ENCODE data around the gene REG4.

The REG4 gene

GRCh38 chr1:119762953-119763352 is 48.3 kb downstream of the REG4 start:
- H3K36me3 ChIP-seq (ENCODE audit: control insufficient read depth, low read length) = no peaks in the 10 kb centered on the region
- no peak overlapping the region for H3K4me3 ChIP-seq (ENCODE audit: low read length)
- H3K79me2 ChIP-seq (ENCODE audit: control insufficient read depth, low read length) = no peaks in the 10 kb centered on the region

GRCh38 chr1:119762409-119762808 is 48.9 kb downstream of the REG4 start:
- H3K9me2 ChIP-seq (replicated peaks; ENCODE audit: control insufficient read depth, low read length) = no peaks in the 10 kb centered on the region
- H3K4me2 ChIP-seq (ENCODE audit: low read length) = no peak overlapping the region
- H3K27me3 ChIP-seq (ENCODE audit: control insufficient read depth, low read length) = peaks cover 5% of the 10 kb centered on the region
- H3K79me2 ChIP-seq (ENCODE audit: control insufficient read depth, low read length) = no peaks in the 10 kb centered on the region
- H3K4me3 ChIP-seq (ENCODE audit: low read length) = no peak overlapping the region
- no peak overlapping the region for H3K27ac ChIP-seq (ENCODE audit: low read depth, low read length)
- H3K4me1 ChIP-seq (ENCODE audit: control insufficient read depth, low read length) = no peaks in the 10 kb centered on the region
- no peaks in the 10 kb centered on the region for H3F3A ChIP-seq (ENCODE audit: control insufficient read depth, insufficient read depth)
- no peaks in the 10 kb centered on the region for H3K36me3 ChIP-seq (ENCODE audit: control insufficient read depth, low read length)
- H4K20me1 ChIP-seq (ENCODE audit: control insufficient read depth, insufficient read depth, low read depth, low read length) = no peaks in the 10 kb centered on the region
- H3K9me3 ChIP-seq (ENCODE audit: control insufficient read depth, insufficient read depth, low read length) = 0 out of 2 replicates have a peak, but pooled peaks cover 3% of the 10 kb centered on the region
- no peak for TF ChIP-seq EZH2phosphoT487 (IDR thresholded peaks at IDR 0.05; ENCODE audit: borderline replicate concordance, low read length)

More at GRCh38 chr1:119762953-119763352, 48.3 kb downstream of the REG4 start:
- no peaks in the 10 kb centered on the region for H3K9me2 ChIP-seq (replicated peaks; ENCODE audit: control insufficient read depth, low read length)
- H3F3A ChIP-seq (ENCODE audit: control insufficient read depth, insufficient read depth) = no peaks in the 10 kb centered on the region
- H3K4me2 ChIP-seq (ENCODE audit: low read length) = no peak overlapping the region
- H3K27ac ChIP-seq (ENCODE audit: low read depth, low read length) = no peak overlapping the region
- H3K4me1 ChIP-seq (ENCODE audit: control insufficient read depth, low read length) = no peaks in the 10 kb centered on the region
- TF ChIP-seq EZH2phosphoT487 (IDR thresholded peaks at IDR 0.05; ENCODE audit: borderline replicate concordance, low read length) (no peak), CTCF (IDR thresholded peaks at IDR 0.05; ENCODE audit: low read depth, low read length, poor library complexity, severe bottlenecking) (no peak)
- H4K20me1 ChIP-seq (ENCODE audit: control insufficient read depth, insufficient read depth, low read depth, low read length) = no peaks in the 10 kb centered on the region
- peaks cover 5% of the 10 kb centered on the region for H3K27me3 ChIP-seq (ENCODE audit: control insufficient read depth, low read length)
- 0 out of 2 replicates have a peak, but pooled peaks cover 3% of the 10 kb centered on the region for H3K9me3 ChIP-seq (ENCODE audit: control insufficient read depth, insufficient read depth, low read length)

- no peaks in the 10 kb centered on the region for H3K79me2 ChIP-seq (ENCODE audit: control insufficient read depth, low read length)
- H3K27ac ChIP-seq (ENCODE audit: low read depth, low read length) = no peak overlapping the region
- H3K9me3 ChIP-seq (ENCODE audit: control insufficient read depth, insufficient read depth, low read length) = no peaks in the 10 kb centered on the region
- no peaks in the 10 kb centered on the region for H3F3A ChIP-seq (ENCODE audit: control insufficient read depth, insufficient read depth)
- H3K27me3 ChIP-seq (ENCODE audit: control insufficient read depth, low read length) = no peaks in the 10 kb centered on the region
- no peaks in the 10 kb centered on the region for H4K20me1 ChIP-seq (ENCODE audit: control insufficient read depth, insufficient read depth, low read depth, low read length)
- no peaks in the 10 kb centered on the region for H3K9me2 ChIP-seq (replicated peaks; ENCODE audit: control insufficient read depth, low read length)
- TF ChIP-seq CTCF (IDR thresholded peaks at IDR 0.05; ENCODE audit: low read depth, low read length, poor library complexity, severe bottlenecking) (no peak), EZH2phosphoT487 (IDR thresholded peaks at IDR 0.05; ENCODE audit: borderline replicate concordance, low read length) (no peak)
- no peaks in the 10 kb centered on the region for H3K36me3 ChIP-seq (ENCODE audit: control insufficient read depth, low read length)
- no peak overlapping the region for H3K4me2 ChIP-seq (ENCODE audit: low read length)
- H3K4me1 ChIP-seq (ENCODE audit: control insufficient read depth, low read length) = no peaks in the 10 kb centered on the region
- H3K4me3 ChIP-seq (ENCODE audit: low read length) = no peak overlapping the region
Observed at GRCh38 chr1:119758584-119758983, 52.7 kb downstream of the REG4 start.

GRCh38 chr1:119752592-119752991 is 58.7 kb downstream of the REG4 start:
- Histone ChIP-seq H3K79me2 (ENCODE audit: control insufficient read depth, low read length) (no peaks in the 10 kb centered on the region), H3K27me3 (ENCODE audit: control insufficient read depth, low read length) (no peaks in the 10 kb centered on the region), H3F3A (ENCODE audit: control insufficient read depth, insufficient read depth) (no peaks in the 10 kb centered on the region), H3K9me2 (replicated peaks; ENCODE audit: control insufficient read depth, low read length) (no peaks in the 10 kb centered on the region), H3K4me2 (ENCODE audit: low read length) (no peak overlapping the region), H3K4me3 (ENCODE audit: low read length) (no peak overlapping the region), H4K20me1 (ENCODE audit: control insufficient read depth, insufficient read depth, low read depth, low read length) (no peaks in the 10 kb centered on the region), H3K27ac (ENCODE audit: low read depth, low read length) (no peak overlapping the region), H3K9me3 (ENCODE audit: control insufficient read depth, insufficient read depth, low read length) (no peaks in the 10 kb centered on the region), H3K4me1 (ENCODE audit: control insufficient read depth, low read length) (no peaks in the 10 kb centered on the region), H3K36me3 (ENCODE audit: control insufficient read depth, low read length) (no peaks in the 10 kb centered on the region)
- no peak for TF ChIP-seq EZH2phosphoT487 (IDR thresholded peaks at IDR 0.05; ENCODE audit: borderline replicate concordance, low read length)
